Activated CD4-positive, alpha-beta T cell treated with anti-CD3 and anti-CD28 coated beads, Interleukin-2, amount 50 U/mL, for 16 hours (primary cell): ENCODE measurements around the gene CIAPIN1.
"Not testable (repeated sequence)": the region's sequence is repeated elsewhere in the genome, so short reads cannot be mapped to it uniquely, and the experiment has no call there.

ENCODE experiments used
- DNase-seq: peaks from one replicate; pipeline ENCODE4 v3.0.0-alpha.2; 2020

The CIAPIN1 gene

DNA sequence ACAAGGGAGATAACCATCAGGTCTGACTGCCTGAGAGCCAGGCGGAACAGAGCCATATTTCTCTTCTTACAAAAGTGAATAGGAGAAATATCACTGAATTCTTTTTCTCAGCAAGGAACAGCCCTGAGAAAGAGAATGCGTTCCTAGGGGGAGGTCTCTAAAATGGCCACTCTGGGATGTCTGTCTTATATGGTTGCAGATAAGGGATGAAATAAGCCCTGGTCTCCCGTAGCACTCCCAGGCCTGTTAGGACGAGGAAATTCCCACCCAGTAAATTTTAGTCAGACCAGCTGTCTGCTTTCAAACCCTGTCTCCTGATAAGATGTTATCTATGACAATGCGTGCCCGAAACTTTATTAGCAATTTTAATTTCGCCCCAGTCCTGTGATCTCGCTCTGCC lies 7.2 kb downstream of the CIAPIN1 start:
- not testable (repeated sequence) for DNase-seq

- DNase-seq: no peak
Observed at GRCh38 chr16:57435838-57436237, 11.3 kb downstream of the CIAPIN1 start.

GRCh38 chr16:57434003-57434402 lies 13.2 kb downstream of the CIAPIN1 start:
- no peak for DNase-seq

DNA sequence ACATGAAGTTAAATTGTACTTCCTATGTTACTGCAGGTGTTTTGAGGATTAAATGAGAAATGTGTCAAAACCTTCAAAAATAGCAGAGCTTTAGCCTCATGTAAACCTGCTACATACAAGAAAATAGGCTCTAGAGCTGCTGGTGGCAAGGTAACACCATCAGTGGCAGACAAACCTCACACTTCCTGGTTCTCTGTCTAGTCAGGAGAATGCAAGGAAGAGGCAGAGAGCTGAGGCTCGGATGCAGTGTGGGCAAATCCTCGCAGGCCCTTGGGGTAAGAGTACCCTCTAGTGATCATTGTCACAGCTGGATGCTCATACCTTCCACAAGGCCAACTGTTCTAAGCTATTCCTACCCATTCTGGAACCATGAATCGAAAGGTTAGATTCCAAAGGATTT lies 14.2 kb downstream of the CIAPIN1 start:
- DNase-seq: no peak

GRCh38 chr16:57432505-57432904 lies 14.7 kb downstream of the CIAPIN1 start:
- no peak for DNase-seq

DNA sequence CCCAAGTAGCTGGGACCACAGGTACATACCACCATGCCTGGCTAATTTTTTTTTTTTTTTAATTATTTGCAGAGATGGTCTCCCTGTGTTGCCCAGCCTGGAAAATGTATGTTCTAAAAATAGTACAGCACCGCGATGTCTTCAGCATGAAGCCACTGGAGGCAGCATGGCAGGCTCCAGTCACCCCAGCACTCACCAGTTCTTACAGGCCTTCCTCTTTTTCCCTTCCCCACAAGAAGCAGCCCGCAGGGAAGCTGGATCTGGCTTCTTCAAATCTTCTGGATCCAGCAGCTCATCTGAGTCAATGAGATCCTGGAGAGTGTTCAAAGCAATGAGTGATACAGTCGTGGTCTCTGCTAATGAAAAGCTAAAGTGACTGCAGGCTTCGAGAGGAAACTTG lies 16.2 kb downstream of the CIAPIN1 start:
- no peak for DNase-seq

DNA sequence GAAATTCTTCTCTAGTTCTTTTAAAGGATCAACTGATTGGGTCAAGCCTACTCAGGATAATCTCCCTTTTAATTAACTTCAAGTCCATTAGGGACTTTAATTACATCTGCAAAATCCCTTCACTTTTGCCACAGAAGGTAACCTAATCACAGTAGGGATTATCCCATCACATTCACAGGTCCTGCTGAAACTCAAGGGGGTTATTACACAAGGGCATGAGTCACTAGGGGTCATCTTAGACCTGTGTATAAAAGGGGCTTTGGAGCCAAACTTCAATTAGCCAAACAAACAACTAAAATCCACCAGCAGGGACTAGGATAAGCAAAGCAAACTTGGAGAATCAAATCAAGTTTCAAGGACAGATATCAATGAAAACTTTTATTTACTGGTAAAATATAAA lies 19.4 kb downstream of the CIAPIN1 start:
- DNase-seq: no peak

DNA sequence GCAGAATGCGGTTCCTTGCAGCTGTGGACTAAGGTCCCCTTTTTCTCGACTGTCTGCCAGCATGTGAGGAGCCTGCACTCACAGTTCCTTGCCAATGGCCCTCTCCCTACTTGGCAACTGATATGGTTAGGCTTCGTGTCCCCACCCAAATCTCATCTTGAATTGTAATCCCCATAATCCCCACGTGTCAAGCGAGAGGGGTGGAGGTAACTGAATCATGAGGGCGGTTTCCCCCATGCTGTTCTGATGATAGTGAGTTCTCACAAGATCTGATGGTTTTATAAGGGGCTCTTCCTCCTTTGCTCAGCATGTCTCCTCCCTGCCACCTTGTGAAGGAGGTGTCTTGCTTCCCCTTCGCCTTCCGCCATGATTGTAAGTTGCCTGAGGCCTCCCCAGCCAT lies 19.9 kb downstream of the CIAPIN1 start:
- no peak for DNase-seq

DNA sequence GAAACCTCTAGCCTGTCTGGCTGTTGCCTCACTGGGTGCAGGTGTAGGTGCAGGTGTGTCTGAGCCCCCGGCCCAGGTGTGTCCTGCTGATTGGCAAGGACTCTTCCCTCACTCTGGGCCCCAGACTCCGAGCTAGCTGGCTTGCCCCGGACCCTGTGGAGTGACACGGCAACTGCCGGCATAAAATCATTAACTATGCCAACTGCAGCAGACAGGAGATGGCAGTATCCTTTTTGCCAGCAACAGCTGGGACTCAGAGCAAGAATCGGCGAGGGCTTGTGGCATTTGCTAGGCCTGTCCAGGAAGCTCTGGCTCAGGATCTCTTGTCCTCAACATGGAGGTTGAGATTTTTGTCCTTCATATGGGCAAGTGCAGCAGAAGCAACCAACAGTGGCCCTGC lies 20.8 kb downstream of the CIAPIN1 start:
- no peak for DNase-seq

DNA sequence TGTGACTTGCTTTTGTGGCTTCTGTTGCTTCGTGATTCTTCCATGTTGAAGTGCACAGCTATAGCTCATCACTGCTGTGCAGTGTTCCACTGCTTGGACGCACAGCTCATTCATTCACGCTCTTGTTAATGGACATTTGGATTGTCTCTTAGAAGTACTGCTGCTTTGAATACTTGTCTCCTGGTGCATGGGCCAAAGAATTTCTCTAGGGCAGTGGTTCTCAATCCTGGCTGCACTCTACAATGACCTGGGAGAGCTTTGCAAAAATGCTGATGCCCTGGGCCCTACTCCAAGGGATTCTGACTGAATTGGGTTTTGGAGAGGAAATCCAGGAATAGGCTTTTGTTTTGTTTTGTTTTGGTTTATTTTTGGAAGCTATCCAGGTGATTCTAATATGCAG lies 22.6 kb downstream of the CIAPIN1 start:
- DNase-seq: no peak

- DNase-seq: no peak
Observed at GRCh38 chr16:57423152-57423551, 24.0 kb downstream of the CIAPIN1 start.

DNA sequence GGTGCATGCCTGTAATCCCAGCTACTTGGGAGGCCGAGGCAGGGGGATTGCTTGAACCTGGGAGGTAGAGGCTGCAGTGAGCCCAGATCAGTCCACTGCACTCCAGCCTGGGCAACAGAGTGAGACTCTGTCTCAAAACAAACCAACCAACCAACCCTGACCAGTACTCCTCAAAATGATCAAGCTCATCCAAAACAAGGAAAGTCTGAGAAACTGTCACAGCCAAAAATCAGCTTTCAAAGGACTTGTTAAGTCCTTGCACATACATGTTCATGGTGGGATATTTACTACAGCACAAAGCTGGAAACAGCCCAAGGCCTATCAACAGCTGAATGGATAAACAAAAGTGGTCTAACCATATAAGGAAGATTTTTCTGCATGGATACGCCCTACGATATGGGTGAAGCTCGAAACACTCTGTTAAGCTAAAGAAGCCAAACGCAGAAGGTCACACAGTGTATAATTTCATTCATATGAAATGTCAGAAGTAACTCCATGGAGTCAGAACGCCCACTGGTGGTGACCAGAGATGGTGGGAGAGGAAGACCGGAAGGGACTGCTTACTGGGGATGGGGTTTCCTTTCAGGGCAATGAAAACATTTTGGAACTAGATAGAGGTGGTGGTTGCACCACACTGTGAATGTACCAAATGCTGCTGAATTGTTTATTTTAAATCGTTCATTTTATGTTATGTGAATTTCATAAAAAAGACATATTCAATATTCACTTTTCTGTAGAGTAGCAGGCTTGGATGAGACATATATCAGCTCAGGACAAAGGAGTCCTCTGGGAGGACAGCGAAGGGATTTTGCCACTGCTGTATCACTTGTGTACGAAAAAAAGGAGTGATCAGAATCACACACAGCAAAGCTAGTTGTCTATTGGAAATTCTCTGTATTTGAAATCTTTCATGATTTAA lies 24.9 kb downstream of the CIAPIN1 start:
- no peak for DNase-seq

- DNase-seq: no peak
Observed at GRCh38 chr16:57419506-57419905, 27.7 kb downstream of the CIAPIN1 start.

DNA sequence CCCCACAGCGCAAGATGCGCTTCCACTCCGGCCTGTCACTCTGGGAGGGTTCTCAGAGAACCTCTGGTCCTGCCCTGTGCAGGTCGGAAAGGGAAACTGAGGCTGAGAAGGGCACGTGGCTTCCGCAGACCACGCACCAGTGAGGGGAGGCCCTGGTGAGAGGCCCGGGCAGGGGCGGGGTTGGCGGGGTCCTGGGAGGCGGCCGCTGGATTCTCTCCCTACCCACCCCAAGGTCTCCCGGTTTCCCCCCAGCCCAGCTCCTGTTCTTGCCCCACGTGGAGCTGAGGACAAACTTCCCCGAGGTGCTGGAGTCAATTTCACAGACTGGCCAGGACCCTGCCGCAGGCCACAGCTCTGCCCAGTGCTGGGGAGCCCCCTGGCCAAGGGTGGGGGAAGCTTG lies 31.1 kb downstream of the CIAPIN1 start:
- DNase-seq: no peak

- no peak for DNase-seq
Observed at GRCh38 chr16:57413733-57414132, 33.5 kb downstream of the CIAPIN1 start.

GRCh38 chr16:57413301-57413730 lies 33.9 kb downstream of the CIAPIN1 start:
- DNase-seq: no peak

- DNase-seq: no peak
Observed at GRCh38 chr16:57412584-57412983, 34.6 kb downstream of the CIAPIN1 start.

- no peak for DNase-seq
Observed at GRCh38 chr16:57411362-57411976, 35.7 kb downstream of the CIAPIN1 start.

GRCh38 chr16:57409870-57410587 lies 37.2 kb downstream of the CIAPIN1 start:
- DNase-seq: no peak

DNA sequence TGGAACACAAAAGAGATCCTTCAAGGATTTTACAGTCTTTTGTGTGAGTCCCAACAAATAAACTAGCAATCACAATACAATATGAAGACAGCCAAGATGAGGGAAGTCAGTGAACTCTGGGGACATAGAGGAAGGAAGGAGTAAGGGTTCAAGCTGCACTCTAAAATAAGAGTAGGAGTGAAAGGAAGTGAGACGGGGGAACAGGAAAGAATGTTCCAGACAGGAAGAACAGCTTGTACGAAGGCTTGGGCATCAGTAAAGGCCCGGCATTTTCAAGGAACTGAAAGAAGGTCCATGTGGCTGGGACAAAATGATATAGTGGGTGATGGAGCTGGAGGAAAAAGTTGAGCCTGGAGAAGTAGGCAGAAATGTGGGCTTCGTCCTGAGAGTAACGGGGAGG lies 38.1 kb downstream of the CIAPIN1 start:
- no peak for DNase-seq

DNA sequence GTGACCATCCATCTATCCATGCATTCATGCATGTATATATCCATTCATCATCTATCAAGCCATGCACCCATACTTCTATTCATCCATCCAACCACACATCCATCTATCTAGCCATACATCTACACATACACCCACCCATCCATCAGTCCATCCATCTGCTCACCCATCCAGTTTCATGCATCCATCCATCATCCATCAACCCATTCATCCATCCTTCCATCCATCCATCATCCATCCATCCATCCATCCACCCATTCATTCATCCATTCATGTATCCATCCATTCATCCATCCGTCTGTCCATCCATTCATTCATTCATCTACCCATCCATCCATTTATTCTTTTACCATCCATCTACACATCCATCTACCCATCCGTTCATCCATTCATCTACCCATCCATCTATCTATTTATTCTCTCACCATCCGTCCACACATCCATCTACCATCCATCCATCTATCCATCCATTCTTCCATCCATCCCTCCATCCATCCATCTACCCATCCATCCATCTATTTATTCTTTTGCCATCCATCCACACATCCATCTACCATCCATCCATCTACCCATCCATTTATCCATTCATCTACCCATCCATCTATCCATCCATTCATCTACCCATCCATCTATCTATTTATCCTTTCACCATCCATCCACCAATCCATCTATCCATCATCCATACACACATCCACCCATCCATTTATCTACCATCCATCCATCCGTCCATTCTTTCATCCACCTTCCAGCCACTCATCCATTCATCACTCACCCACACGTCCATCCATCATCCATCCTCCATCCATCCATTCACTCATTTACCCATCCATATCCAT lies 39.4 kb downstream of the CIAPIN1 start:
- DNase-seq: no peak

GRCh38 chr16:57406881-57407280 lies 40.3 kb downstream of the CIAPIN1 start:
- DNase-seq: no peak

DNA sequence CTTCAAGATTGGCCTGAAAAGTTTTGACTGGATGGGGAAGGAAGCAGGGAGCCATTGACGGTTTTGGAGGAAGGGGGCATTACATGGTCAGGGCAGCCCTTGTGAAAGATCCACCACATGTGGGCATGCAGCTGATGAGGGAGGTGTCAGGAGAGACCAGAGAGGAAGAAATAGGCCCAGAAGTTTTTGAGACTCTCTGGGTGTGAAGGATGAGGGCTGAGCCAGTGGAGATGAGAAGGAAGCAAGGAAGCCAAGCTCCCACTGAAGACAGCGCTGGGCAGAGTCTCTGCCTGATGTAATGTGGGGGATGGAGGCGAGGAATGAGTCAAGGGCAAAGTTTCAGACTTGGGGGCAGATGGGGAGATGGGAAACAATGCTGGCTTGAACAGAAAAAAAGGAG lies 42.1 kb downstream of the CIAPIN1 start:
- DNase-seq: no peak
